Tibial nerve (tissue), 4 donors: ENCODE results near the gene FBXL7. TPM values are rescaled to one million over a fixed set of nuclear protein-coding genes. Genes with fewer than 3 reads are reported as not detected.

ENCODE experiments used
- DNase-seq, 2 donors: peaks; one replicate each; pipeline ENCODE4 v3.0.0-alpha.2; 2019; ENCODE audit warnings: low spot score in 2 of 2
- H3K27ac ChIP-seq, 4 donors: fragments of 200-600 bp; sonication (generic) in 3 of 4; one replicate each; pipeline ENCODE4 v1.5.1; 2017 to 2019; ENCODE audit warnings: mild to moderate bottlenecking in 1 of 4
- H3K27me3 ChIP-seq, 2 donors: fragments of 200-600 bp; sonication (generic) in 1 of 2; one replicate each; pipeline versions ENCODE4 v1.5.1 to v1.6.0; 2017 to 2019
- H3K36me3 ChIP-seq, 3 donors: fragments of 200-600 bp; sonication (generic); one replicate each; pipeline ENCODE4 v1.5.1; 2018 to 2019
- H3K4me1 ChIP-seq, 4 donors: fragments of 200-600 bp; sonication (generic) in 3 of 4; one replicate each; pipeline ENCODE4 v1.5.1; 2017 to 2019
- H3K4me3 ChIP-seq, 4 donors: fragments of 200-600 bp; sonication (generic) in 3 of 4; one replicate each; pipeline ENCODE4 v1.5.1; 2017 to 2019; ENCODE audit warnings: mild to moderate bottlenecking in 1 of 4, moderate library complexity in 1 of 4
- H3K9me3 ChIP-seq, 4 donors: fragments of 200-600 bp; sonication (generic) in 3 of 4; one replicate each; pipeline ENCODE4 v1.5.1; 2017 to 2019
- CTCF ChIP-seq, 5 experiments: fragments of 200-600 bp in 3 of 5; fragments of 450-650 bp in 2 of 5; sonication (generic) in 3 of 5; IDR thresholded peaks; one replicate each; pipeline ENCODE4 v1.5.1; 2016 to 2019; ENCODE audit warnings: antibody characterized with exemption in 5 of 5, mild to moderate bottlenecking in 3 of 5, moderate library complexity in 2 of 5
- EP300 ChIP-seq, 2 donors: sonication (generic); formaldehyde crosslinking; IDR thresholded peaks; one replicate each; pipeline ENCODE4 v1.6.1; 2017; ENCODE audit warnings: antibody characterized with exemption in 2 of 2, mild to moderate bottlenecking in 1 of 2
- POLR2A ChIP-seq, 2 donors: fragments of 450-650 bp; IDR thresholded peaks; one replicate each; pipeline ENCODE4 v1.6.1; 2017; ENCODE audit warnings: antibody characterized with exemption in 2 of 2, mild to moderate bottlenecking in 2 of 2, moderate library complexity in 2 of 2
- WGBS, 2 donors: methylation state at CpG; one replicate each; pipeline ENCODE4 v1.1.5; 2018; 5-methylcytosine and 5-hydroxymethylcytosine counted together
- total RNA-seq, 4 donors: library from RNA; depleted of rRNA; stranded (reverse); fragments of >200 nt; gene quantifications; one replicate each; pipeline ENCODE4 v1.1.0, GENCODE V29; 2016

FBXL7 gene
- total RNA-seq, 4 donors from 2014 or later = 33.6 to 54.5 (median 40.9) TPM

GRCh38 chr5:15704397-15704947 is 204.5 kb downstream of the FBXL7 start:
- Histone ChIP-seq H3K4me1 (peaks cover 0 to 34% (median 4%) of the 10 kb centered on the region in 4 donors), H3K27ac (no peak overlapping the region), H3K36me3 (no peaks in the 10 kb centered on the region), H3K27me3 (no peaks in the 10 kb centered on the region), H3K9me3 (no peaks in the 10 kb centered on the region), H3K4me3 (no peak overlapping the region)
- DNase-seq = no peak
- TF ChIP-seq CTCF (IDR thresholded peaks at IDR 0.05) (no peak), POLR2A (IDR thresholded peaks at IDR 0.05) (no peak), EP300 (IDR thresholded peaks at IDR 0.05) (no peak)

- Histone ChIP-seq H3K4me3 (no peak overlapping the region), H3K4me1 (peaks cover 0 to 25% (median 4%) of the 10 kb centered on the region in 4 donors), H3K36me3 (no peaks in the 10 kb centered on the region), H3K27me3 (no peaks in the 10 kb centered on the region), H3K27ac (no peak overlapping the region), H3K9me3 (no peaks in the 10 kb centered on the region)
- 51 to 70% methylated on average over 2 of the region's 2 CpGs for WGBS, 2 donors
- no peak for TF ChIP-seq CTCF (IDR thresholded peaks at IDR 0.05)
- TF ChIP-seq EP300 (IDR thresholded peaks at IDR 0.05) = no peak
- TF ChIP-seq POLR2A (IDR thresholded peaks at IDR 0.05) = no peak
- no peak for DNase-seq
Measured at GRCh38 chr5:15707631-15708030, 207.7 kb downstream of the FBXL7 start.

GRCh38 chr5:15711892-15712291 is 211.9 kb downstream of the FBXL7 start:
- Histone ChIP-seq H3K27ac (no peak overlapping the region), H3K4me1 (peaks cover 0 to 19% (median 4%) of the 10 kb centered on the region in 4 donors), H3K4me3 (no peak overlapping the region), H3K36me3 (no peaks in the 10 kb centered on the region), H3K9me3 (no peaks in the 10 kb centered on the region), H3K27me3 (no peaks in the 10 kb centered on the region)
- 91 to 92% methylated on average over 2 of the region's 2 CpGs for WGBS, 2 donors
- TF ChIP-seq CTCF (IDR thresholded peaks at IDR 0.05) = no peak
- TF ChIP-seq EP300 (IDR thresholded peaks at IDR 0.05) = no peak
- no peak for TF ChIP-seq POLR2A (IDR thresholded peaks at IDR 0.05)
- no peak for DNase-seq

GRCh38 chr5:15715535-15715934 is 215.6 kb downstream of the FBXL7 start:
- Histone ChIP-seq H3K4me3 (no peak overlapping the region), H3K36me3 (no peaks in the 10 kb centered on the region), H3K27ac (no peak overlapping the region), H3K27me3 (no peaks in the 10 kb centered on the region), H3K4me1 (peaks cover 0 to 36% (median 0%) of the 10 kb centered on the region in 4 donors), H3K9me3 (no peaks in the 10 kb centered on the region)
- no peak for DNase-seq
- TF ChIP-seq POLR2A (IDR thresholded peaks at IDR 0.05) (no peak), CTCF (IDR thresholded peaks at IDR 0.05) (no peak), EP300 (IDR thresholded peaks at IDR 0.05) (no peak)
- WGBS, 2 donors = 93 to 94% methylated on average over 2 of the region's 2 CpGs

GRCh38 chr5:15715967-15716366 is 216.0 kb downstream of the FBXL7 start:
- Histone ChIP-seq H3K27ac (no peak overlapping the region), H3K9me3 (no peaks in the 10 kb centered on the region), H3K4me3 (no peak overlapping the region), H3K4me1 (peaks cover 0 to 36% (median 0%) of the 10 kb centered on the region in 4 donors), H3K27me3 (no peaks in the 10 kb centered on the region), H3K36me3 (no peaks in the 10 kb centered on the region)
- no peak for TF ChIP-seq CTCF (IDR thresholded peaks at IDR 0.05)
- no peak for DNase-seq
- WGBS, 2 donors = 42 to 57% methylated on average over 5 of the region's 5 CpGs
